Measurements from ENCODE around the gene FNBP1L.

Gene FNBP1L

DNA sequence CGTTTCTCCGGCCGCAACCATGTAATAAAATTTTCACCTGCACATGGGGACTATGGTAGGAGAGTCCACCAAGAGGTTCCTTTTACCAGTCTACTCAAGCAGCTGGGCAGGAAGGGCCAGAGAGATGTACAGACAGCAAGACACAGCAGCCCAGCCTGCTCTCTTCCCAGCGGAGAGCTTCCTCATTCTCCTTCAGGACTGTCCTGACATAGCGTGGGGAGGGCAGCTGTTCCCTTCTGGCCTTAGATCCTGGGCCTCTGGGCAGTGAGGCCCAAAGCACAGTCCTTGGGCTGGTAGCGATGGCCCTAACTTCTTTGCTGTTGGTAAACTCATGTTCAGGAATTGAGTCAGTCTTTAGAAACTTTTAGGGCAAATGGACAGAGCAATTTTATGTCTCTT lies 144.6 kb downstream of the FNBP1L start:
- no peak for DNase-seq (ENCODE audit: low read depth)

DNA sequence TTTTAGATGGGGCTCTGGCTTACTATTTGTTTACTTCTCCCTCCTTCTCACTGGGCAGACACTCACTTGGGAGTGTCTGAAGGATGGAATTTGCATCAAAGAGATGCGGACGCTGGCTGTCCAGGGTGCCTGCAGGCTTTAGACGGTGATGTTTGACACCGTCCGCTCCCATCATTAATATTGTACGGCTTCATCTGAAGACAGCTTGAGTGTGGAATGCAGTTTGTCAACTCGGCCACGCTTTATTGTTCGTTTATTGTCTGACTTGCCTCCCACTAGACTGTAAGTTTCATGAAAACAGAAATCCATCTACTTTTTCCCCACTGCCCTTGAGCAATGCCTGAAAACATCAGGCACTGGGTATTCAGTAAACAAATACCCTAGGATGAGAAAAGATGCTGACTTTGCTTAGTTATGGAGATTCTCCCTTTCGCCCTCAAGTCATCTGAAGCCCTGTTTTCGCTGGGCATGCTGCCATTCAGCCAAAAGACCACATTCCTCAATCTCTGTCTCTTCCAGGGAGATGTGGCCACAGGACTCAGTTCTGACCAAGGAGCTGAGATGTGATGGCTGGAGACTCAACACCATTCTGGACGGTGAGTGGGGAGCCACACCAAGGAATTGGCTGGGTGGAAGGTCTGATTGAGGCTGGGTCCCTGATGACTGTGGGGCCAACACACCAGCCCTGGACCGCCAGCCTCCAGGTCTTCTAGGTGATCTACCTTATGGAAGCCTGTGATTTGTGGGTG lies 146.1 kb downstream of the FNBP1L start:
- DNase-seq (ENCODE audit: low read depth): no peak

DNA sequence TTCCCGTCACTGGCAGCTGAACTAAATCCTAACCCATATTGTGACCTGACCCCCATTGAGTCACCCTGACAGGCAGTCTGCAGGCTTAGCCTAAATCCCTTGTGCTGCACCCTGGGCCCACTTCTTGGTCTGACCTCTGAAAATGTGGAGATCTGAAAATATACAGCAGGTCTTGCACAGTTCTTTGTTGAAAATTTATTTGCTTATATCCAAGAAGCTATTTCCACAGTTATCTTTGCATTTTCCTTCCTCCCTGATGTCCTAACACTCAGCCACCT lies 146.6 kb downstream of the FNBP1L start:
- DNase-seq (ENCODE audit: low read depth): no peak

GRCh38 chr1:93595266-93595665 lies 147.3 kb downstream of the FNBP1L start:
- DNase-seq (ENCODE audit: low read depth): peak; percentile 60

- no peak for DNase-seq (ENCODE audit: low read depth)
These were observed 147.8 kb downstream of the FNBP1L start for GRCh38 chr1:93595743-93596142.

DNA sequence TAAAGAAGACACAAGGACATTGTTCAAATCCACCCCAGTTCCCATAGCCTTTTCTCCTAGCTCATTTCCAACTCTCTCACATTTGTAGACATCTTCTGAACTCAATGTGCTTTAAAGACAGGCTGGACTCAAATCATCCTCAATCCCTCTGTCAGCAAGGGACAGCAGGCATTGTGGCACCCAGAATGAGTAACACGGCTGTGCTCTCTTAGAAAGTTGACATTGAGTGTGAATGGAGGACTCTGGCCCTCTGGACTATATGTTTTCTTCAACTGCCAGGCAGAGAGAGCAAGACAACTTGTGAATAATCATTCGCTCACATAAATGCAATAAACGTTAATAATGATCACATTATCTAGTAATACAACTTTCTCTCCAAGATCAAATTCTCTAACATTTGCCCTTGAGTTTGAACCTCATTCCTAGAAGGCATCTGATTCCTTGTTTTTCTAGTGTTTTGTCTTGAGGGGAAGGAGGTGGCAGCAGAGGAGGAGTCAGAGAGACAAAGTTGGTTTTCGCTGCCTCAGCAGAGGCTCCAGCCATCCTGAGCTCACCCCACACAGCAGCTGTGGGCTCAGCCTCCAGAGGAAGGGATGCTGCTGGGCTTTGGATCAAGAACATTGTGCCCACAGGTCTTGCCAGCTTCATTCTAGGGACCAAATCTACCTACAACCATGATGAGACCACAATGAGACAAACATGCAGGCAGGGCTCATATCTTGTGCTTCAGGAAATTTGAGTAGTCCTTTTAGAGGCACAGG lies 148.6 kb downstream of the FNBP1L start:
- no peak for DNase-seq (ENCODE audit: low read depth)

GRCh38 chr1:93597709-93598108 lies 149.8 kb downstream of the FNBP1L start:
- DNase-seq (ENCODE audit: low read depth): peak; percentile 53

GRCh38 chr1:93598396-93598795 lies 150.5 kb downstream of the FNBP1L start:
- no peak for DNase-seq (ENCODE audit: low read depth)

DNA sequence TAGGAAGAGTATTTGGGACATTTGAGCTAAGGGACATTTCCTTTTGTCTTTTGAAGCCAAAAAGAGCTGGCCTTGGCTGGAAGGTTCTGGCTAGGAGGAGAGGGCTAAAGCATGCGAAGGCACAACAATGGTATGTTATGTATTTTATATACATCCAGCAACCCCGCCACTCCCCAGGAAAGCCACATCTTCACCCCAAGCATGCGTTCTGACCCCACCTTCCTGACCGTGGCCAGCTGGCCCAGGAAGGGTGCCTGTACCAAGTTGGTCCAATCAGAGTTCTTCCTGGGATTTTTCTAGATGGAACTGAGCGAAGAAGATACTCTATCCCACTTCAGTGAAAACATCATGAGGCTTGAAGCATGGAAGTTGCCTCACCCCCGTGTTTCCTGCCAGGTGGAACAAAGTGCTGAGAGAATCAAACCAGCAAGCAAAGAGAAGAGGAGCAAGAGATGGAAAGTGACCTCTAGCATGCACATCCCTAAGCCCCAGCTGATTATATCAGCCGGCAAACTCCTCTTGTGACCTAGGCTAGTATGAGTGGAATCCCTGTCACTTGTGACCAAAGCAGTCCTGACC lies 151.0 kb downstream of the FNBP1L start:
- no peak for DNase-seq (ENCODE audit: low read depth)

DNA sequence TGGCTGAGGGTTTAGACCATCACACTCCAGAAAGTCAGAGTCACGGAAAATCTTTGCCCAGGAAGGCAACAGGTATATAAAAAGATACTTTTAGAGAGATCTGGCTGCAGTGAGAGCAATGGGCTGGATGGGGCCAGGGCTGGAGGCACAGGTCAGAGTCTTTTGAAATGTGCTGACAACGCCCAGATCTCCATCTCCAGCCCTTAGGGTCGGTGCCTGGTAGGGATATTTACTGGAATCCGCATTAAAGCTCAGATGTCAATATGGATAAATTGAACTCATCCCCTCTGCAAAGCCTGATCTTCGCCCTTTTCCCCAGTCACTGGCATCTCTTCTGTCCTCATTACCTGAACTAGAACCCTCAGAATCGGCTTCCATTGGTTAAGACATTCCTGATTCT lies 151.6 kb downstream of the FNBP1L start:
- DNase-seq (ENCODE audit: low read depth): no peak

GRCh38 chr1:93600663-93601062 lies 152.7 kb downstream of the FNBP1L start:
- no peak for DNase-seq (ENCODE audit: low read depth)

DNA sequence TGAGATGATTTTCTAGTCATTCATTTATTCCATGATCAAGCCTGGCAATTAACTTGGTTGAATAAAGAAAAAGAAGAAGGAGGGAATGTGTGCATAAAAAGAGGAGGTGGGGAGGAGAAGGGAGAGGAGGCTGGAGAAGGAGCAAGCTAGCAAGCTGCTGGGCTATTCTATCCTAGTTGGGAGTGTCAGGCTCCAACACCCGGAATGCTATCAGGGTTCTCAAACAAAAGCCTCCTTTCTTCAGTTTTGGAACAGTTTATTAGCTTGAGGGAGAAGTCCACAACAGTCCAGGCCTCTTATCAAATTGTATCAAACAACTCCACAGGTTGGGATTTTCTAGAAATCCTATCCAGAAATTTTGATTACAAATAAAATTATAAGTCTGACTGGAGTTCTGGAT lies 153.8 kb downstream of the FNBP1L start:
- no peak for DNase-seq (ENCODE audit: low read depth)

- no peak for DNase-seq (ENCODE audit: low read depth)
These were observed 154.2 kb downstream of the FNBP1L start for GRCh38 chr1:93602101-93602500.

DNA sequence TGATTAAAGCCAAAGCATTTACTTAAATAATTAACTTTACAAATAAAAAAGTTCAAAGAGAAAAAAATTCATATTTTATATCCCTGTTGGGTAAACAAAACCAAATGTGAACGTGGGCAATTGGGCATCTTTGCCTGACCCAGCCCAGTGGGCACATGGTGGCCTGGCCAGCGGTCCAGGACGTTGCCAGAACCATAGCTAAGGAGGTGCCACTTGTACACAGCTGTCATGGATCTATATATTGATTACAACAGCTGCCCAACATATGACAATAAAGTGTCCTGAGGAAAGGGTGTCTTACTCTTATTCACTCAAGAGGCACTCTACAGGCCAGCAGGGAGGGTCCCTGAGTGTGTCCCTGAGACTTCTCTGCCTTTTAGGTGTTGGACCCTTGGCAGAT lies 155.2 kb downstream of the FNBP1L start:
- DNase-seq (ENCODE audit: low read depth): no peak

- no peak for DNase-seq (ENCODE audit: low read depth)
These were observed 155.7 kb downstream of the FNBP1L start for GRCh38 chr1:93603601-93604000.
